Measurements from ENCODE around the gene OR10P1.

OR10P1 gene

GRCh38 chr12:55683676-55684075 lies 47.0 kb downstream of the OR10P1 start:
- Histone ChIP-seq H3K79me2 (ENCODE audit: insufficient read depth, low read length) (no peaks in the 10 kb centered on the region), H4K20me1 (ENCODE audit: insufficient read depth, low read length) (no peaks in the 10 kb centered on the region), H3K4me1 (ENCODE audit: insufficient read depth, low read length) (no peaks in the 10 kb centered on the region), H3K9me3 (ENCODE audit: insufficient read depth, low read length, severe bottlenecking) (no peaks in the 10 kb centered on the region), H3K4me2 (ENCODE audit: insufficient read depth, low read length) (no peak overlapping the region), H2AFZ (ENCODE audit: low read depth, low read length) (no peak overlapping the region), H3K36me3 (ENCODE audit: insufficient read depth, low read length) (no peaks in the 10 kb centered on the region), H3K9ac (ENCODE audit: low read depth, low read length) (no peak overlapping the region), H3K27ac (ENCODE audit: low read length) (no peak overlapping the region), H3K4me3 (ENCODE audit: low read depth in 1 of 2, low read length in 2 of 2) (no peak overlapping the region), H3K27me3 (ENCODE audit: insufficient read depth, low read length, poor library complexity) (peaks cover 16% of the 10 kb centered on the region)
- ATAC-seq (ENCODE audit: insufficient read depth, low read depth) (no peak), DNase-seq (no peak)
- no peak for TF ChIP-seq CTCF (IDR thresholded peaks at IDR 0.05; ENCODE audit: borderline replicate concordance, extremely low read depth, low read length, poor library complexity, severe bottlenecking)

GRCh38 chr12:55684761-55685370 lies 48.2 kb downstream of the OR10P1 start:
- no peak overlapping the region for H2AFZ ChIP-seq (ENCODE audit: low read depth, low read length)
- no peak for ATAC-seq (ENCODE audit: insufficient read depth, low read depth)
- H3K27ac ChIP-seq (ENCODE audit: low read length): no peak overlapping the region
- peaks cover 12% of the 10 kb centered on the region for H3K27me3 ChIP-seq (ENCODE audit: insufficient read depth, low read length, poor library complexity)
- H3K36me3 ChIP-seq (ENCODE audit: insufficient read depth, low read length): no peaks in the 10 kb centered on the region
- H3K4me1 ChIP-seq (ENCODE audit: insufficient read depth, low read length): no peaks in the 10 kb centered on the region
- H3K9me3 ChIP-seq (ENCODE audit: insufficient read depth, low read length, severe bottlenecking): no peaks in the 10 kb centered on the region
- H4K20me1 ChIP-seq (ENCODE audit: insufficient read depth, low read length): no peaks in the 10 kb centered on the region
- no peak for DNase-seq
- no peak for TF ChIP-seq EZH2 (IDR thresholded peaks at IDR 0.05; ENCODE audit: borderline replicate concordance, low read depth, low read length, severe bottlenecking)
- no peak for TF ChIP-seq CTCF (IDR thresholded peaks at IDR 0.05; ENCODE audit: borderline replicate concordance, extremely low read depth, low read length, poor library complexity, severe bottlenecking)
- no peak overlapping the region for H3K9ac ChIP-seq (ENCODE audit: low read depth, low read length)
- H3K79me2 ChIP-seq (ENCODE audit: insufficient read depth, low read length): no peaks in the 10 kb centered on the region
- H3K4me3 ChIP-seq (ENCODE audit: low read depth in 1 of 2, low read length in 2 of 2): no peak overlapping the region
- H3K4me2 ChIP-seq (ENCODE audit: insufficient read depth, low read length): no peak overlapping the region

DNA sequence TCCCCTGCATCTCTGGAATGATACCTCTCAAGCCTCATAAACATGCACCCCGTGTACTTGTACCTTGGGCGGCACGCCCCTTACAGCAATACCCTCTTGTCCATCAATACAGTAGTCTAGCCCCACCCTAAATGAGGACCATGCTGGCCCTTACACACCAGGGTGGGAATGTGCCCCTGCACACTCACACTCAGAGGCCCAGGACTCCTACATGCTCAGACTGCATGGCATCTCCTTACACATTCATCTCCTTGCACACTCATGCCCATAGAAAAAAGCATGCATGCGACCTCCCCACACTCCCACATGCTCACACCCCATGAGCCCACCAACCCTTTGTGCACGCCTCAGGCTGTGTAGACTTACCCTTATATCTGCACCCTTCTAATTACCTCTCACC lies 49.0 kb downstream of the OR10P1 start:
- no peak overlapping the region for H3K9ac ChIP-seq (ENCODE audit: low read depth, low read length)
- H2AFZ ChIP-seq (ENCODE audit: low read depth, low read length): no peak overlapping the region
- H3K27ac ChIP-seq (ENCODE audit: low read length): no peak overlapping the region
- no peaks in the 10 kb centered on the region for H3K4me1 ChIP-seq (ENCODE audit: insufficient read depth, low read length)
- H4K20me1 ChIP-seq (ENCODE audit: insufficient read depth, low read length): no peaks in the 10 kb centered on the region
- H3K4me3 ChIP-seq (ENCODE audit: low read depth in 1 of 2, low read length in 2 of 2): no peak overlapping the region
- peaks cover 11% of the 10 kb centered on the region for H3K27me3 ChIP-seq (ENCODE audit: insufficient read depth, low read length, poor library complexity)
- H3K4me2 ChIP-seq (ENCODE audit: insufficient read depth, low read length): no peak overlapping the region
- no peaks in the 10 kb centered on the region for H3K9me3 ChIP-seq (ENCODE audit: insufficient read depth, low read length, severe bottlenecking)
- H3K36me3 ChIP-seq (ENCODE audit: insufficient read depth, low read length): no peaks in the 10 kb centered on the region
- no peaks in the 10 kb centered on the region for H3K79me2 ChIP-seq (ENCODE audit: insufficient read depth, low read length)
- DNase-seq: no peak
- TF ChIP-seq EZH2 (IDR thresholded peaks at IDR 0.05; ENCODE audit: borderline replicate concordance, low read depth, low read length, severe bottlenecking) (no peak), CTCF (IDR thresholded peaks at IDR 0.05; ENCODE audit: borderline replicate concordance, extremely low read depth, low read length, poor library complexity, severe bottlenecking) (no peak)
- ATAC-seq (ENCODE audit: insufficient read depth, low read depth): no peak
